GM23338 (cell line): ENCODE measurements around the gene NLRP10. TPM values are rescaled to one million over a fixed set of nuclear protein-coding genes. Genes with fewer than 3 reads are reported as not detected.

Source experiments
- ATAC-seq: fragments of 200-7000 bp; cut with Tn5 transposase; 3 replicates; pipeline ENCODE4 v1.9.1; 2020
- DNase-seq: peaks from one replicate; pipeline ENCODE4 v3.0.0-alpha.2; 2015; ENCODE audit warnings: low spot score
- H2AFZ ChIP-seq: fragments of 200-600 bp; sonication (generic); 2 replicates; pipeline ENCODE4 v1.8.0; 2016; ENCODE audit warnings: antibody characterized with exemption, mild to moderate bottlenecking, moderate library complexity
- H3F3A ChIP-seq: fragments of 200-600 bp; sonication (generic); replicated peaks from 2 replicates; pipeline ENCODE4 v1.8.0; 2017; ENCODE audit warnings: antibody characterized with exemption, mixed run types, low read depth
- H3K27ac ChIP-seq: fragments of 200-600 bp; sonication (generic); 2 replicates; pipeline ENCODE4 v1.6.1; 2016; ENCODE audit warnings: low read depth
- H3K27me3 ChIP-seq: fragments of 200-600 bp; sonication (generic); 2 replicates; pipeline ENCODE4 v1.8.0; 2016; ENCODE audit warnings: mild to moderate bottlenecking, mixed run types, moderate library complexity; ENCODE audit not compliant: insufficient read depth
- H3K36me3 ChIP-seq: fragments of 200-600 bp; sonication (generic); 2 replicates; pipeline ENCODE4 v1.8.0; 2016; ENCODE audit warnings: mild to moderate bottlenecking; ENCODE audit not compliant: insufficient read depth
- H3K4me1 ChIP-seq: fragments of 200-600 bp; sonication (generic); 2 replicates; pipeline ENCODE4 v1.8.0; 2016; ENCODE audit warnings: mild to moderate bottlenecking, moderate library complexity; ENCODE audit not compliant: insufficient read depth
- H3K4me2 ChIP-seq: fragments of 200-600 bp; sonication (generic); 2 replicates; pipeline ENCODE4 v1.7.1; 2017; ENCODE audit warnings: mixed run types
- H3K4me3 ChIP-seq: fragments of 200-600 bp; sonication (generic); 2 replicates; pipeline ENCODE4 v1.6.1; 2016; ENCODE audit warnings: mixed run types
- H3K79me2 ChIP-seq: fragments of 200-600 bp; sonication (generic); replicated peaks from 2 replicates; pipeline ENCODE4 v1.8.0; 2017; ENCODE audit warnings: mild to moderate bottlenecking; ENCODE audit not compliant: insufficient read depth
- H3K9me2 ChIP-seq: fragments of 200-600 bp; sonication (generic); 2 replicates; pipeline ENCODE4 v1.8.0; 2017; ENCODE audit not compliant: insufficient read depth
- H4K20me1 ChIP-seq: fragments of 200-600 bp; sonication (generic); replicated peaks from 2 replicates; pipeline ENCODE4 v1.8.0; 2017; ENCODE audit warnings: mild to moderate bottlenecking; ENCODE audit not compliant: insufficient read depth
- H3K27ac Mint-ChIP-seq: 2 replicates; pipeline ENCODE4 v1.8.0; 2020; ENCODE audit warnings: inconsistent platforms, mild to moderate bottlenecking, moderate library complexity, mixed read lengths
- H3K27me3 Mint-ChIP-seq: 3 replicates; pipeline ENCODE4 v1.8.0; 2022; ENCODE audit warnings: low read depth, mild to moderate bottlenecking, moderate library complexity, mixed read lengths, inconsistent platforms; ENCODE audit not compliant: insufficient read depth, poor library complexity
- H3K36me3 Mint-ChIP-seq: 3 replicates; pipeline ENCODE4 v1.8.0; 2021; ENCODE audit warnings: low read depth, mild to moderate bottlenecking, inconsistent platforms, moderate library complexity, mixed read lengths
- H3K4me1 Mint-ChIP-seq: 3 replicates; pipeline ENCODE4 v1.8.0; 2020; ENCODE audit warnings: mild to moderate bottlenecking, inconsistent platforms, mixed read lengths
- H3K4me3 Mint-ChIP-seq: 3 replicates; pipeline ENCODE4 v1.8.0; 2021; ENCODE audit warnings: moderate library complexity, mild to moderate bottlenecking, inconsistent platforms, mixed read lengths
- H3K9me3 Mint-ChIP-seq: 3 replicates; pipeline ENCODE4 v1.8.0; 2020; ENCODE audit warnings: moderate library complexity, mild to moderate bottlenecking, inconsistent platforms, mixed read lengths
- CREB1 ChIP-seq: fragments of 250-450 bp; sonication (Bioruptor Pico); IDR thresholded peaks from 2 replicates; pipeline ENCODE4 v1.5.0; 2020; ENCODE audit warnings: low read depth, mild to moderate bottlenecking, moderate library complexity
- ETS1 ChIP-seq: IDR thresholded peaks from 2 replicates; pipeline ENCODE4 v1.6.1; 2016; ENCODE audit warnings: antibody characterized with exemption
- POLR2AphosphoS5 ChIP-seq: IDR thresholded peaks from 2 replicates; pipeline ENCODE4 v1.6.1; 2016; ENCODE audit warnings: antibody characterized with exemption, low read depth
- STAT1 ChIP-seq: IDR thresholded peaks from one replicate; pipeline ENCODE4 v1.6.1; 2016; ENCODE audit warnings: antibody characterized with exemption; ENCODE audit not compliant: unreplicated experiment
- ZNF114 ChIP-seq: fragments of 250-450 bp; sonication (Bioruptor Pico); IDR thresholded peaks from 2 replicates; pipeline ENCODE4 v1.5.0; 2020; ENCODE audit warnings: mild to moderate bottlenecking, moderate library complexity
- ZNF331 ChIP-seq: fragments of 250-450 bp; sonication (Bioruptor Pico); IDR thresholded peaks from 2 replicates; pipeline ENCODE4 v1.5.0; 2020; ENCODE audit warnings: low read depth, mild to moderate bottlenecking, moderate library complexity
- ZNF462 ChIP-seq: fragments of 250-450 bp; sonication (Bioruptor Pico); IDR thresholded peaks from 2 replicates; pipeline ENCODE4 v1.5.0; 2020; ENCODE audit warnings: mild to moderate bottlenecking, moderate library complexity
- polyA plus RNA-seq: library from polyadenylated mRNA; unstranded; fragments of >200 nt; fragmentation: Nextera tagmentation; extraction: Ambion mirVana; gene quantifications from 2 replicates; pipeline ENCODE4 v1.2.1, GENCODE V29; 2016
- total RNA-seq: library from RNA; depleted of rRNA; stranded (reverse); fragments of >200 nt; shearing (Covaris generic); gene quantifications from 2 replicates; pipeline ENCODE4 v1.2.3, GENCODE V29; 2014
- TF ChIP-seq, protein P1 (sequence below): IDR thresholded peaks from one replicate; pipeline ENCODE4 v1.6.1; 2018; ENCODE audit warnings: antibody characterized with exemption; ENCODE audit not compliant: unreplicated experiment

The NLRP10 gene
- total and polyA plus RNA-seq, 2 experiments from 2014 or later = 1.1 to 4.3 TPM

GRCh38 chr11:7967097-7967496, 1.9 kb upstream of the NLRP10 start:
- H3K27me3 ChIP-seq = no peaks in the 10 kb centered on the region
- no peaks in the 10 kb centered on the region for H4K20me1 ChIP-seq
- no peaks in the 10 kb centered on the region for H3K36me3 ChIP-seq
- H3K27ac ChIP-seq = no peak overlapping the region
- ATAC-seq = no peak; the same call in 2 of the 3 replicates
- peaks cover 8% of the 10 kb centered on the region for H3K9me2 ChIP-seq
- H3K27me3 Mint-ChIP-seq = peaks cover 6% of the 10 kb centered on the region
- no peak overlapping the region for H3K4me3 Mint-ChIP-seq
- no peak overlapping the region for H2AFZ ChIP-seq
- H3K27ac Mint-ChIP-seq = no peak overlapping the region
- H3K4me2 ChIP-seq = 0 out of 2 replicates have a peak overlapping the region, but pooled peaks have one; percentile 77
- H3K36me3 Mint-ChIP-seq = peaks cover 4% of the 10 kb centered on the region; the same call in 1 of the 3 replicates
- no peak for DNase-seq
- peaks cover 17% of the 10 kb centered on the region for H3K79me2 ChIP-seq
- H3K4me3 ChIP-seq = no peak overlapping the region
- TF ChIP-seq ZNF114 (CRISPR knock-in tag) (no peak), STAT1 (no peak), CREB1 (CRISPR knock-in tag) (no peak), ETS1 (no peak), ZNF462 (CRISPR knock-in tag) (no peak), POLR2AphosphoS5 (peak; percentile 30; the same call in 1 of the 2 replicates), ZNF331 (CRISPR knock-in tag) (no peak)
- TF ChIP-seq, protein P1, sequence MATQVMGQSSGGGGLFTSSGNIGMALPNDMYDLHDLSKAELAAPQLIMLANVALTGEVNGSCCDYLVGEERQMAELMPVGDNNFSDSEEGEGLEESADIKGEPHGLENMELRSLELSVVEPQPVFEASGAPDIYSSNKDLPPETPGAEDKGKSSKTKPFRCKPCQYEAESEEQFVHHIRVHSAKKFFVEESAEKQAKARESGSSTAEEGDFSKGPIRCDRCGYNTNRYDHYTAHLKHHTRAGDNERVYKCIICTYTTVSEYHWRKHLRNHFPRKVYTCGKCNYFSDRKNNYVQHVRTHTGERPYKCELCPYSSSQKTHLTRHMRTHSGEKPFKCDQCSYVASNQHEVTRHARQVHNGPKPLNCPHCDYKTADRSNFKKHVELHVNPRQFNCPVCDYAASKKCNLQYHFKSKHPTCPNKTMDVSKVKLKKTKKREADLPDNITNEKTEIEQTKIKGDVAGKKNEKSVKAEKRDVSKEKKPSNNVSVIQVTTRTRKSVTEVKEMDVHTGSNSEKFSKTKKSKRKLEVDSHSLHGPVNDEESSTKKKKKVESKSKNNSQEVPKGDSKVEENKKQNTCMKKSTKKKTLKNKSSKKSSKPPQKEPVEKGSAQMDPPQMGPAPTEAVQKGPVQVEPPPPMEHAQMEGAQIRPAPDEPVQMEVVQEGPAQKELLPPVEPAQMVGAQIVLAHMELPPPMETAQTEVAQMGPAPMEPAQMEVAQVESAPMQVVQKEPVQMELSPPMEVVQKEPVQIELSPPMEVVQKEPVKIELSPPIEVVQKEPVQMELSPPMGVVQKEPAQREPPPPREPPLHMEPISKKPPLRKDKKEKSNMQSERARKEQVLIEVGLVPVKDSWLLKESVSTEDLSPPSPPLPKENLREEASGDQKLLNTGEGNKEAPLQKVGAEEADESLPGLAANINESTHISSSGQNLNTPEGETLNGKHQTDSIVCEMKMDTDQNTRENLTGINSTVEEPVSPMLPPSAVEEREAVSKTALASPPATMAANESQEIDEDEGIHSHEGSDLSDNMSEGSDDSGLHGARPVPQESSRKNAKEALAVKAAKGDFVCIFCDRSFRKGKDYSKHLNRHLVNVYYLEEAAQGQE = no peak
- 0 out of 2 replicates have a peak, but pooled peaks cover 3% of the 10 kb centered on the region for H3F3A ChIP-seq
- peaks cover 44% of the 10 kb centered on the region for H3K4me1 ChIP-seq
- no peaks in the 10 kb centered on the region for H3K9me3 Mint-ChIP-seq
- H3K4me1 Mint-ChIP-seq = peaks cover 41% of the 10 kb centered on the region
